Stimulated activated CD4-positive, alpha-beta T cell treated with anti-CD3 and anti-CD28 coated beads, Interleukin-1b, Interleukin-23, amount 100 ng/mL, for 4 hours (primary cell): ENCODE measurements around the gene AKAP13.

Source experiments
- DNase-seq, 2 donors: peaks; one replicate each; pipeline ENCODE4 v3.0.0-alpha.2; 2020; ENCODE audit warnings: low read depth in 2 of 2

The AKAP13 gene

GRCh38 chr15:85388566-85389305 lies 8.3 kb downstream of the AKAP13 start:
- DNase-seq, result no peak

GRCh38 chr15:85389306-85389650 lies 8.9 kb downstream of the AKAP13 start:
- no peak for DNase-seq

GRCh38 chr15:85389772-85390171 lies 9.4 kb downstream of the AKAP13 start:
- no peak for DNase-seq

GRCh38 chr15:85393210-85393609 lies 12.8 kb downstream of the AKAP13 start:
- DNase-seq, result no peak

- no peak for DNase-seq
Measured at GRCh38 chr15:85394554-85395333, 14.3 kb downstream of the AKAP13 start.

- no peak for DNase-seq
Measured at GRCh38 chr15:85396554-85396953, 16.2 kb downstream of the AKAP13 start.

- no peak for DNase-seq
Measured at GRCh38 chr15:85397151-85397550, 16.7 kb downstream of the AKAP13 start.

- no peak for DNase-seq
Measured at GRCh38 chr15:85397926-85398325, 17.5 kb downstream of the AKAP13 start.

- no peak for DNase-seq
Measured at GRCh38 chr15:85398822-85399221, 18.4 kb downstream of the AKAP13 start.

GRCh38 chr15:85399627-85400026 lies 19.2 kb downstream of the AKAP13 start:
- DNase-seq, result no peak

- DNase-seq, result no peak
Measured at GRCh38 chr15:85400606-85401005, 20.2 kb downstream of the AKAP13 start.

GRCh38 chr15:85401108-85401774 lies 20.8 kb downstream of the AKAP13 start:
- DNase-seq, result no peak

GRCh38 chr15:85402195-85402881 lies 21.9 kb downstream of the AKAP13 start:
- no peak for DNase-seq

- DNase-seq, result no peak
Measured at GRCh38 chr15:85403745-85404144, 23.3 kb downstream of the AKAP13 start.

GRCh38 chr15:85404176-85404917 lies 23.9 kb downstream of the AKAP13 start:
- DNase-seq, result no peak

GRCh38 chr15:85404918-85405866 lies 24.8 kb downstream of the AKAP13 start:
- DNase-seq, result no peak

GRCh38 chr15:85406916-85407315 lies 26.5 kb downstream of the AKAP13 start:
- DNase-seq, result no peak

- DNase-seq, result no peak
Measured at GRCh38 chr15:85407421-85408269, 27.2 kb downstream of the AKAP13 start.

- no peak for DNase-seq
Measured at GRCh38 chr15:85408270-85408746, 27.9 kb downstream of the AKAP13 start.
